Measurements from ENCODE around the gene SOD3. TPM values are rescaled to one million over a fixed set of nuclear protein-coding genes. Genes with fewer than 3 reads are reported as not detected.

Gene SOD3
- total RNA-seq, 6 experiments from 2014 or later = 13.9 to 18.5 (median 16.9) TPM

DNA sequence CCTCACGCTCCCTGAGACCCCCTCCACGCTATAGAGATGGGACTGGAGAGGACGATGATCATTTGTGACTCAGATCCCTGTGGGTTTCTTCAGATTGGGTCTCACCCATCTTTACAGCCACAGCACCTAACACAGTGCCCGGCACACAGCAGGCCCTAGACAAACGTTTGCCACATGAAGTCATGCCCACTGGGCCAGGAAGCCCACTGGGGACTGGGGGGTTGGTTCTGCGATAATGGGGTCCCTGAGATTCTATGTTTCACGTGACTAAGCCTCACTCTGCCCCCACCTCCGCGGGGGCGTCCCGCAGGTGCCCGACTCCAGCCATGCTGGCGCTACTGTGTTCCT lies 3.8 kb downstream of the SOD3 start:
- H3K27ac Mint-ChIP-seq = no peak overlapping the region
- no peak overlapping the region for H3K4me3 Mint-ChIP-seq
- H3K9me3 Mint-ChIP-seq = no peaks in the 10 kb centered on the region
- no peak for DNase-seq
- TF ChIP-seq, protein P1, sequence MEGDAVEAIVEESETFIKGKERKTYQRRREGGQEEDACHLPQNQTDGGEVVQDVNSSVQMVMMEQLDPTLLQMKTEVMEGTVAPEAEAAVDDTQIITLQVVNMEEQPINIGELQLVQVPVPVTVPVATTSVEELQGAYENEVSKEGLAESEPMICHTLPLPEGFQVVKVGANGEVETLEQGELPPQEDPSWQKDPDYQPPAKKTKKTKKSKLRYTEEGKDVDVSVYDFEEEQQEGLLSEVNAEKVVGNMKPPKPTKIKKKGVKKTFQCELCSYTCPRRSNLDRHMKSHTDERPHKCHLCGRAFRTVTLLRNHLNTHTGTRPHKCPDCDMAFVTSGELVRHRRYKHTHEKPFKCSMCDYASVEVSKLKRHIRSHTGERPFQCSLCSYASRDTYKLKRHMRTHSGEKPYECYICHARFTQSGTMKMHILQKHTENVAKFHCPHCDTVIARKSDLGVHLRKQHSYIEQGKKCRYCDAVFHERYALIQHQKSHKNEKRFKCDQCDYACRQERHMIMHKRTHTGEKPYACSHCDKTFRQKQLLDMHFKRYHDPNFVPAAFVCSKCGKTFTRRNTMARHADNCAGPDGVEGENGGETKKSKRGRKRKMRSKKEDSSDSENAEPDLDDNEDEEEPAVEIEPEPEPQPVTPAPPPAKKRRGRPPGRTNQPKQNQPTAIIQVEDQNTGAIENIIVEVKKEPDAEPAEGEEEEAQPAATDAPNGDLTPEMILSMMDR (IDR thresholded peaks at IDR 0.05) = no peak
- H3K36me3 Mint-ChIP-seq (ENCODE audit: low read depth) = no peaks in the 10 kb centered on the region
- peaks cover 7% of the 10 kb centered on the region for H3K27me3 Mint-ChIP-seq (ENCODE audit: insufficient read depth)
- peaks cover 33% of the 10 kb centered on the region for H3K4me1 Mint-ChIP-seq (ENCODE audit: low read depth)

DNA sequence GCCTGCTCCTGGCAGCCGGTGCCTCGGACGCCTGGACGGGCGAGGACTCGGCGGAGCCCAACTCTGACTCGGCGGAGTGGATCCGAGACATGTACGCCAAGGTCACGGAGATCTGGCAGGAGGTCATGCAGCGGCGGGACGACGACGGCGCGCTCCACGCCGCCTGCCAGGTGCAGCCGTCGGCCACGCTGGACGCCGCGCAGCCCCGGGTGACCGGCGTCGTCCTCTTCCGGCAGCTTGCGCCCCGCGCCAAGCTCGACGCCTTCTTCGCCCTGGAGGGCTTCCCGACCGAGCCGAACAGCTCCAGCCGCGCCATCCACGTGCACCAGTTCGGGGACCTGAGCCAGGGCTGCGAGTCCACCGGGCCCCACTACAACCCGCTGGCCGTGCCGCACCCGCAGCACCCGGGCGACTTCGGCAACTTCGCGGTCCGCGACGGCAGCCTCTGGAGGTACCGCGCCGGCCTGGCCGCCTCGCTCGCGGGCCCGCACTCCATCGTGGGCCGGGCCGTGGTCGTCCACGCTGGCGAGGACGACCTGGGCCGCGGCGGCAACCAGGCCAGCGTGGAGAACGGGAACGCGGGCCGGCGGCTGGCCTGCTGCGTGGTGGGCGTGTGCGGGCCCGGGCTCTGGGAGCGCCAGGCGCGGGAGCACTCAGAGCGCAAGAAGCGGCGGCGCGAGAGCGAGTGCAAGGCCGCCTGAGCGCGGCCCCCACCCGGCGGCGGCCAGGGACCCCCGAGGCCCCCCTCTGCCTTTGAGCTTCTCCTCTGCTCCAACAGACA lies 4.4 kb downstream of the SOD3 start:
- peaks cover 7% of the 10 kb centered on the region for H3K27me3 Mint-ChIP-seq (ENCODE audit: insufficient read depth)
- H3K4me1 Mint-ChIP-seq (ENCODE audit: low read depth) = peaks cover 27% of the 10 kb centered on the region
- TF ChIP-seq, protein P1 (IDR thresholded peaks at IDR 0.05) = no peak
- no peaks in the 10 kb centered on the region for H3K9me3 Mint-ChIP-seq
- H3K36me3 Mint-ChIP-seq (ENCODE audit: low read depth) = no peaks in the 10 kb centered on the region
- no peak for DNase-seq
- H3K27ac Mint-ChIP-seq = no peak overlapping the region
- H3K4me3 Mint-ChIP-seq = no peak overlapping the region

DNA sequence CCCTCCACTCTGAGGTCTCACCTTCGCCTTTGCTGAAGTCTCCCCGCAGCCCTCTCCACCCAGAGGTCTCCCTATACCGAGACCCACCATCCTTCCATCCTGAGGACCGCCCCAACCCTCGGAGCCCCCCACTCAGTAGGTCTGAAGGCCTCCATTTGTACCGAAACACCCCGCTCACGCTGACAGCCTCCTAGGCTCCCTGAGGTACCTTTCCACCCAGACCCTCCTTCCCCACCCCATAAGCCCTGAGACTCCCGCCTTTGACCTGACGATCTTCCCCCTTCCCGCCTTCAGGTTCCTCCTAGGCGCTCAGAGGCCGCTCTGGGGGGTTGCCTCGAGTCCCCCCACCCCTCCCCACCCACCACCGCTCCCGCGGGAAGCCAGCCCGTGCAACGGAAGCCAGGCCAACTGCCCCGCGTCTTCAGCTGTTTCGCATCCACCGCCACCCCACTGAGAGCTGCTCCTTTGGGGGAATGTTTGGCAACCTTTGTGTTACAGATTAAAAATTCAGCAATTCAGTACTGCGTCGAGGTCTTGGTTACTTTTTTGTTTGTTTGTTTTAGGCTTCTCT lies 5.0 kb downstream of the SOD3 start:
- Mint-ChIP-seq H3K9me3 (no peaks in the 10 kb centered on the region), H3K36me3 (ENCODE audit: low read depth) (no peaks in the 10 kb centered on the region), H3K4me1 (ENCODE audit: low read depth) (peaks cover 21% of the 10 kb centered on the region), H3K4me3 (no peak overlapping the region), H3K27ac (no peak overlapping the region), H3K27me3 (ENCODE audit: insufficient read depth) (peaks cover 6% of the 10 kb centered on the region)
- DNase-seq = no peak
- TF ChIP-seq, protein P1 (IDR thresholded peaks at IDR 0.05) = no peak

DNA sequence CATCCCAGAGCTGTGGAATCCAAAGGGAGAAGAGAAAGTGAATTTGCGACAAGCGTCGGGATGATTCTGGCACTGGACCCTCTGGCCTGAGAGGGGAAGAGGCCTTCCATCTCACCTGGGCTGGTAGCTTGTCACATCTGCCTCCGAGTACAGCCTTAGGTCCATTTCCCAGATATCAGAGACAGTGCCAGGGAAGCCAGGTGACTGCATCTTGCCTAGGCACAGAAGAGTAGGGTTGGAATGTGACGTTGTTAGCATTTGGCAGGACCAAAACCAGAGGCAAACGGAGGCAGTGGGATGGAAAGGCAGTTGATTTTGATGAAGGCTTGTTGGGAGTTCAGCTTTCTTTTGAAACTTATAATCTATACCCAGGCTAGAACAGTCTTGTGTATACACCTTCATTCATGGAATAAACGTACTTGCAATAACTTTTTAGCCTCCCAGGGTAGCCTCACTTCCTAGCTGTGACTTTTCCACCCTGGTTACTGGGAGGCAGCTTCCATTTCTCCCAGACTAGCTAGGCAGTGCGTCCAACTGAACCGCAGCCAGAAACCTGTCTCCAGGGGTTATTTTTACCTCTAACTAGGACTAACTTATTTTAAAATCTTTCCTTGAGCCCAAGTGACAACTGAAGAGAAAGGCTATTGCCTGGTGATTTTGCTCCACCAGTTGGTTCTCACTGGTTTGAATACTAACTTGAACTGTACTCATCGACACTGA lies 5.9 kb downstream of the SOD3 start:
- Mint-ChIP-seq H3K4me3 (no peak overlapping the region), H3K27me3 (ENCODE audit: insufficient read depth) (peaks cover 5% of the 10 kb centered on the region), H3K4me1 (ENCODE audit: low read depth) (peaks cover 14% of the 10 kb centered on the region; the same call in 1 of the 2 replicates)

DNA sequence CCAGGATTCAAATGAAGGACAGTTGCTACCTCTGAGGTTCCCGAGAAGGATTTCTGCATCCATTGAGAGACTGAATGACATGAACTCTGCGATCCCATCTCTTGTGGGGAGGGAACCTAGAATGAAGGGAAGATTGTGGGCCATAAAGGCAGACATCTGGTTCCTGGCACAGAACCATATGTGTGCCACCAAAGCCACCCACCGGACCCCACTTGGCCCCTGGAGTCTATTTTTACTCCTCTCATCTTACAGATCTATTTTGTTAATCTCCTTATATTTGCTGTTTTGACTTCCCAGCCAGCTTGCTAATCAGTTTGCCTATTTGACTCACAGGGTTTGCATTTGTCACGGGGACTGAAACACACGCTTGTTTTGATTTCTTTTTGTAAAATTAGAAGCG lies 7.3 kb downstream of the SOD3 start:
- TF ChIP-seq, protein P1 (IDR thresholded peaks at IDR 0.05) = no peak
- no peak for DNase-seq
- peaks cover 14% of the 10 kb centered on the region; the same call in 1 of the 2 replicates for H3K4me1 Mint-ChIP-seq (ENCODE audit: low read depth)
- peaks cover 4% of the 10 kb centered on the region for H3K27me3 Mint-ChIP-seq (ENCODE audit: insufficient read depth)
- H3K36me3 Mint-ChIP-seq (ENCODE audit: low read depth) = peaks cover under 1% of the 10 kb centered on the region; the same call in 1 of the 2 replicates
- no peak overlapping the region; the same call in 1 of the 2 replicates for H3K4me3 Mint-ChIP-seq
- H3K27ac Mint-ChIP-seq = no peak overlapping the region
- no peaks in the 10 kb centered on the region for H3K9me3 Mint-ChIP-seq

More for the DNA sequence above, 5.9 kb downstream of the SOD3 start:
- no peak for DNase-seq
- Mint-ChIP-seq H3K36me3 (ENCODE audit: low read depth) (no peaks in the 10 kb centered on the region), H3K9me3 (no peaks in the 10 kb centered on the region), H3K27ac (no peak overlapping the region)
- TF ChIP-seq, protein P1 (IDR thresholded peaks at IDR 0.05) = no peak

Data from HFFc6 (cell line).